HL-60 (cell line): ENCODE results near the gene SHROOM4.

Experiments used
- POLR2AphosphoS5 ChIP-seq: IDR thresholded peaks from 2 replicates; pipeline ENCODE4 v1.6.1; 2012; ENCODE audit warnings: low read depth
- SPI1 ChIP-seq: IDR thresholded peaks from 2 replicates; pipeline ENCODE4 v1.6.1; 2012; ENCODE audit warnings: low read depth, mild to moderate bottlenecking, borderline replicate concordance
- TF ChIP-seq, protein P1 (sequence below): IDR thresholded peaks from one replicate; pipeline ENCODE4 v1.5.1; 2011; ENCODE audit warnings: low read length, control low read depth, inconsistent platforms; ENCODE audit not compliant: insufficient read depth
- TF ChIP-seq, protein P2 (sequence below): IDR thresholded peaks from 2 replicates; pipeline ENCODE4 v1.6.1; 2012; ENCODE audit warnings: low read depth; ENCODE audit not compliant: insufficient replicate concordance

DNA sequence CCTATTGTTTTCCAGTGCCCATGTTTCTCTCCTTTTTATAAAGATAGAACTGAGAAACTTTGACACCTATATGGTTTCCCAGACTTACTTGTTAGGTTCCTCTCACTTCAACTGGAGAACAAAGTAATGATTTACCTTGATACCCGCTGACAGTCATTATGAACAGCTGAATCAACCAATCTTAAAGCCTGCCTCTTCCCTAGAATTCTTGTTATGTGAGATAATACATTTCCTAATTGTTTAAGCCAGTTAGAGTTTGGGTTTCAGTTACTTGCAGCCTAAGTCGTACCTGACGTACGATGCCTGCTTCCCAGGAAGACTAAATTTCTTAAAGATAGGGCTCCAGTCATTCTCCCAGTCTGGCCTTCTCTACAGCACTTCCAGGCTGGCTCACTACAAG is 97.3 kb downstream of the SHROOM4 start:
- TF ChIP-seq, protein P1, sequence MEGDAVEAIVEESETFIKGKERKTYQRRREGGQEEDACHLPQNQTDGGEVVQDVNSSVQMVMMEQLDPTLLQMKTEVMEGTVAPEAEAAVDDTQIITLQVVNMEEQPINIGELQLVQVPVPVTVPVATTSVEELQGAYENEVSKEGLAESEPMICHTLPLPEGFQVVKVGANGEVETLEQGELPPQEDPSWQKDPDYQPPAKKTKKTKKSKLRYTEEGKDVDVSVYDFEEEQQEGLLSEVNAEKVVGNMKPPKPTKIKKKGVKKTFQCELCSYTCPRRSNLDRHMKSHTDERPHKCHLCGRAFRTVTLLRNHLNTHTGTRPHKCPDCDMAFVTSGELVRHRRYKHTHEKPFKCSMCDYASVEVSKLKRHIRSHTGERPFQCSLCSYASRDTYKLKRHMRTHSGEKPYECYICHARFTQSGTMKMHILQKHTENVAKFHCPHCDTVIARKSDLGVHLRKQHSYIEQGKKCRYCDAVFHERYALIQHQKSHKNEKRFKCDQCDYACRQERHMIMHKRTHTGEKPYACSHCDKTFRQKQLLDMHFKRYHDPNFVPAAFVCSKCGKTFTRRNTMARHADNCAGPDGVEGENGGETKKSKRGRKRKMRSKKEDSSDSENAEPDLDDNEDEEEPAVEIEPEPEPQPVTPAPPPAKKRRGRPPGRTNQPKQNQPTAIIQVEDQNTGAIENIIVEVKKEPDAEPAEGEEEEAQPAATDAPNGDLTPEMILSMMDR, result no peak
- TF ChIP-seq POLR2AphosphoS5, result no peak
- no peak for TF ChIP-seq SPI1
- TF ChIP-seq, protein P2, sequence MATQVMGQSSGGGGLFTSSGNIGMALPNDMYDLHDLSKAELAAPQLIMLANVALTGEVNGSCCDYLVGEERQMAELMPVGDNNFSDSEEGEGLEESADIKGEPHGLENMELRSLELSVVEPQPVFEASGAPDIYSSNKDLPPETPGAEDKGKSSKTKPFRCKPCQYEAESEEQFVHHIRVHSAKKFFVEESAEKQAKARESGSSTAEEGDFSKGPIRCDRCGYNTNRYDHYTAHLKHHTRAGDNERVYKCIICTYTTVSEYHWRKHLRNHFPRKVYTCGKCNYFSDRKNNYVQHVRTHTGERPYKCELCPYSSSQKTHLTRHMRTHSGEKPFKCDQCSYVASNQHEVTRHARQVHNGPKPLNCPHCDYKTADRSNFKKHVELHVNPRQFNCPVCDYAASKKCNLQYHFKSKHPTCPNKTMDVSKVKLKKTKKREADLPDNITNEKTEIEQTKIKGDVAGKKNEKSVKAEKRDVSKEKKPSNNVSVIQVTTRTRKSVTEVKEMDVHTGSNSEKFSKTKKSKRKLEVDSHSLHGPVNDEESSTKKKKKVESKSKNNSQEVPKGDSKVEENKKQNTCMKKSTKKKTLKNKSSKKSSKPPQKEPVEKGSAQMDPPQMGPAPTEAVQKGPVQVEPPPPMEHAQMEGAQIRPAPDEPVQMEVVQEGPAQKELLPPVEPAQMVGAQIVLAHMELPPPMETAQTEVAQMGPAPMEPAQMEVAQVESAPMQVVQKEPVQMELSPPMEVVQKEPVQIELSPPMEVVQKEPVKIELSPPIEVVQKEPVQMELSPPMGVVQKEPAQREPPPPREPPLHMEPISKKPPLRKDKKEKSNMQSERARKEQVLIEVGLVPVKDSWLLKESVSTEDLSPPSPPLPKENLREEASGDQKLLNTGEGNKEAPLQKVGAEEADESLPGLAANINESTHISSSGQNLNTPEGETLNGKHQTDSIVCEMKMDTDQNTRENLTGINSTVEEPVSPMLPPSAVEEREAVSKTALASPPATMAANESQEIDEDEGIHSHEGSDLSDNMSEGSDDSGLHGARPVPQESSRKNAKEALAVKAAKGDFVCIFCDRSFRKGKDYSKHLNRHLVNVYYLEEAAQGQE, result no peak
